AML-193 (cell line): ENCODE data around the gene ACAT1.
"Not testable (repeated sequence)": the region's sequence is repeated elsewhere in the genome, so short reads cannot be mapped to it uniquely, and the experiment has no call there.

Experiments
- DNase-seq, 2 experiments: peaks; one replicate each; lab custom pipeline; 2025; lab: John Stamatoyannopoulos, UW

Gene ACAT1

DNA sequence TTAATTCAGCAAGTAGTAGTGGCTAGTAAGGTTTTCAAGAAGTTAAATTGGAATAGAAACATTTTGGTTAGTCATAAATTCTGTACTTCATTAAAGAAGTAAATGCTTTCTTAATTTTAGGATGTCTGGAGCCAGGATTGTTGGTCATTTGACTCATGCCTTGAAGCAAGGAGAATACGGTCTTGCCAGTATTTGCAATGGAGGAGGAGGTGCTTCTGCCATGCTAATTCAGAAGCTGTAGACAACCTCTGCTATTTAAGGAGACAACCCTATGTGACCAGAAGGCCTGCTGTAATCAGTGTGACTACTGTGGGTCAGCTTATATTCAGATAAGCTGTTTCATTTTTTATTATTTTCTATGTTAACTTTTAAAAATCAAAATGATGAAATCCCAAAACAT lies 25.8 kb downstream of the ACAT1 start:
- DNase-seq = no peak

DNA sequence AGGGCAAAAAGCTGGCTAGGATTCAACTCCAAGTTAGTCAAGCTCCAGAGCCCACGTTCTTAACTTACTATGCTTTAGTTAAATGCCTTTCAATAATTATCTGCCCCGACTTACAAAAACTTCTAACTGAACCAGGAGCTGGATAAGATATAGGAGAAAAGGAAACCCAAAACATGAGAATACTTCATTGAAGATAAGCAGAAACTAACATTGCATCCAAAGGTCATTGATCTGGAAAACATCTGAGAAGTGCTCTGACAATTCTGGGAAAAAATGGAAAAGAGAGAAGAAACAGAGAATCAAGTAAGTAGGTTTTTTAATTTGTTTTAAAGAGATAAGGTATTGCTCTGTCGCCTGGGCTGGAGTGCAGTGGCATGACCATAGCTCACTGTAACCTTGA lies 27.2 kb downstream of the ACAT1 start:
- DNase-seq = no peak

DNA sequence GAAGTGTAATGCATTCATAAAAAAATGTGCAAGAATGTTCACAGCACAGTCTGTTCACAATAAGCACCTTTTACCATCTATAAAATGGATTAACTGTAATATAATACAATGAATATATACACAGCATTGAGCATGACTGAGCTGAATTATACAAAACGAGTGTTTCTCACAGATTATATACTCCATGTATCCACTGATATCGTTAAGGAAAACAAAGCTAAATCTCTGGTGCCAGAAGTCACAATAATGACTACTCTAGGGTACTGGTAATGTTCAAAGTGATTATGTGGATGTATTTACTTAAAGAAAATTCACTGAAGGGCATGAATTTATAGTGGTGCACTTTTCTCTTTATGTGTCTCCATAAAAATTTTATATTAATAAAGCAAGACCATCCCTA lies 33.2 kb downstream of the ACAT1 start:
- DNase-seq = no peak

DNA sequence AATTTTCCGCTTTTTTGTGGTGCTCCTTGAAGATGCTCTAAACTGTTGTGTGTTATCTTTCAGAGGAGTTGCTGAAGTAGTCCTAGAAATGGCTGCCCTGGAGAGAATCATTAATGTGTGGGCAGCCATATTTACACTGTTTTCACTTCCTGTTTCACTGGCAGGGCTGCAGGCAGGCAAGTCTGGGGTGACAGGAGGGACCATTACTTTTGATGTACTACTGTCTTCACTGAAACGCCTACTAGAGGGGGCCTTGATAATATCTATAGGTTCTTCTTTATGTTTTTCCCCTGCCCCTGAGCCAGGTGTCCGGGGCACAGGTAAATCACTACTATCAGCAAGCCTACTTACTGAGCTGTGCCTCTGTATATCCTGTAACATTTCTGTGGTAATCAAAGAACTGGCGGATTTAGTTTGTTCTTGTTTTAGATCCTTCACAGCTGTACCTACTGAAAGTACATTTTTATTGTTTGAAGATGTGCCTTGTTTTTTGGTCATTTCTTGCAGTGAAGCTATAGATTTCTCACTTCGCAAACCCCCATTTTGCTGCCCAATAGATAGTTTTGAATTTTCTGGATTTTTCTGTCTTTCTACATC lies 39.7 kb downstream of the ACAT1 start:
- no peak for DNase-seq

DNA sequence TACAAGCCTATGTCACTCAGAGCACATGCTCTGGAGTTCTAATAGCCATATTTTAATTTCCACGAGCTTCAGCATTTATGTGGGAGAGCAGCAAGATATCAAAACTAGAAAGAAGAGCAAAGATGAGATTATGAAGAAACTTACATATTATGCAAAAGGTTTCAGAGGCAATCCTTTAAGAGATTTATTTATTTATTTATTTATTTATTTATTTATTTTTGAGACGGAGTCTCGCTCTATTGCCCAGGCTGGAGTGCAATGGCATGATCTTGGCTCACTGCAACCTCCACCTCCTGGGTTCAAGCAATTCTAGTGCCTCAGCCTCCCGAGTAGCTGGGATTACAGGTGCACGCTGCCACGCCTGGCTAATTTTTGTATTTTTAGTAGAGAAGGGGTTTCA lies 41.5 kb downstream of the ACAT1 start:
- DNase-seq = not testable (repeated sequence)

DNA sequence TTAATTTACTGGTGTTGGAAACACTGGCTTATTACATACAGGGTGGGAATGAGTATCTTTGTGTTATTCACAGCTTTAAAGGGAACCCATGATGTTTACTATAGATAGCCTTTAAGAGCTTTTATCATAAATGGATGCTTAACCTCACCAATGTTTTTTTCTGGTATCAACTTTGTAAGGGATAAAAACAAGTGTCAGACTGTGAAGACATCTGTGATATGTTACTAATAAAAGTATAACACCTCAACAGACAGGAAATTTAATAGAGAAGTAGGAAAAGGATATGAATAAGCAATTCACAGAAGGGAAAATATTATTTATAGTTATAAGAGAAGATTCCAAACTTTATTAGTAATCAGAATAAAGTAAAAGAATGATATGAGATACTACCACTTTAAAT lies 46.3 kb downstream of the ACAT1 start:
- no peak for DNase-seq

DNA sequence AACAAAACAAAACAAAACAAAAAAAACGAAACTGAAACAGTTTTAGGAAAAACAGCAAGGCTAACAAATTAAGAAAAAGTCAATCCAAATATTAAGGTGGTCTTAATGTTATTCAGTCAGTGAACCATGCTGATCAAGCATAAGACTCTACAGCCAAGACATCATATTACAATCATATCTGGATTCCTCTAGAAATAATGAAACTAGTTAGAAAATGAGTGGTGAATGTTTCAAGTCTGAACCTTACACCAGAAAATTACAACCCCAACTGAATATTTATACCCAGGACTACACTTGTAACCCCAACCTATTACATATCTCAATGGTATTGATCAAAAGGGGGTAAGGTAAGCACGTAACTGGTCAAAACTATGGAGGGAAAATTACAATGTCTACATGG lies 48.8 kb downstream of the ACAT1 start:
- DNase-seq = no peak

DNA sequence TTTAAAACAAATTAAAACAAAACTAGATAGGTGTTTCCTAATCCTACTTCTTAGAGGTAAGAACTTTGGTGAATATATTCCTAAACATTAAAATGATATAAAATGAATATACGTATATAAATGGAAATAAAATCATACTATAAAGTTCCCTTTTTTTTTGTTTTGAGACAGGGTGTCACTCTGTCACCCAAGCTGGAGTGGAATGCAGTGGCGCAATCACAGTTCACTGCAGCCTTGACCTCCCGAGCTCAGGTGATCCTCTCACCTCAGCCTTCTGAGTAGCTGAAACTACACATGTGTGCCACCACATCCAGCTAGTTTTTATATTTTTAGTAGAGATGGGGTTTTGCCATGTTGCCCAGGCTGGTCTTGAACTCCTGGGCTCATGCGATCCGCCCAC lies 56.2 kb downstream of the ACAT1 start:
- no peak for DNase-seq

DNA sequence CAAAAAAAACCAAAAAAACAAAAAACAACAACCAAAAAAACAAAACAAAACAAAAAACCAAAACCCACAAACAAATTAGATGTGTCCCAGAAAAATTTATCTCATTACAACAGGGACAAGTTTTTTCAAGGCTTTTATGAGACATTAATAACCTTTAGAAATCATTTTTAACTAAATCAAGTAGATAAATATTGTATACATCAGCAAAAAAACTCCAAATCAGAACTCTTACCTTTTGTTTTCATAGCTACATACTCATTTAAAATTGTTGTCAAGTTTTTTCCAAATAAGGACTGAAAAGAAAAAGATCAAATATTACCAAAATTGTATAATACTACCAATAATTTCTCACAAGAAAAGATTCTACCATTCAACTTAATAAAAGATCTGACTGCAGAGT lies 72.4 kb downstream of the ACAT1 start:
- no peak for DNase-seq

DNA sequence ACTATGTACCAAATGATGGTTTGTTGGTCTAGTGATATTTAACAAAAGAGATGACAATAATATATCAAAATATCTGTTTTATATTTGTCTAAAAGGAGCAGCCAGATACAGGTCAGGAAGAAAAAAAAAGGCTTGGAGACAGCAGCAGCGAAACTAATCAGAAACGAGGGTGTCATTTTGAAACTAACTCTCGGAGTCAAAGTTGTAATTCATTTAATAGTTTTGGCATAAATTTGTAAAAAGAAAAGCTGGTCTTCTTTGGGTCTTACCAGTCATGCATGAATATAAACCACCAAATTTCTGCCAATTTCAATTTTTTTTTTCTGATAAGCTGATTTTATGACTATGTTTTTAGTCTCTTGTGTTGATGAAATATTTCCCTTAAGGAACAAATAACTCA lies 75.5 kb downstream of the ACAT1 start:
- DNase-seq = no peak
